HUES64 (cell line): ENCODE results near the gene KAZN.

Experiments used
- H3K27ac ChIP-seq: 2 replicates; pipeline ENCODE4 v1.7.0; 2013; ENCODE audit warnings: low read depth, low read length, inconsistent platforms
- H3K27me3 ChIP-seq: 2 replicates; pipeline ENCODE4 v1.6.1; 2013; ENCODE audit warnings: mild to moderate bottlenecking, low read length; ENCODE audit not compliant: insufficient read depth
- H3K36me3 ChIP-seq: 2 replicates; pipeline ENCODE4 v1.6.1; 2013; ENCODE audit warnings: mild to moderate bottlenecking, low read length; ENCODE audit not compliant: insufficient read depth
- H3K4me1 ChIP-seq: 2 replicates; pipeline ENCODE4 v1.6.1; 2013; ENCODE audit warnings: mild to moderate bottlenecking, low read length, moderate library complexity; ENCODE audit not compliant: insufficient read depth
- H3K4me3 ChIP-seq: 2 replicates; pipeline ENCODE4 v1.5.1; 2013; ENCODE audit warnings: mild to moderate bottlenecking, low read length, moderate library complexity
- H3K9ac ChIP-seq: 2 replicates; pipeline ENCODE4 v1.6.1; 2013; ENCODE audit warnings: mild to moderate bottlenecking, low read depth, low read length
- H3K9me3 ChIP-seq: 2 replicates; pipeline ENCODE4 v1.6.1; 2013; ENCODE audit warnings: low read depth, low read length; ENCODE audit not compliant: insufficient read depth
- WGBS: fragments of 150-250, 120-280 bp; methylation state at CpG from one replicate; pipeline ENCODE4 v1.1.7; 2013; ENCODE audit warnings: missing lambda C conversion rate; 5-methylcytosine and 5-hydroxymethylcytosine counted together

Gene KAZN

DNA sequence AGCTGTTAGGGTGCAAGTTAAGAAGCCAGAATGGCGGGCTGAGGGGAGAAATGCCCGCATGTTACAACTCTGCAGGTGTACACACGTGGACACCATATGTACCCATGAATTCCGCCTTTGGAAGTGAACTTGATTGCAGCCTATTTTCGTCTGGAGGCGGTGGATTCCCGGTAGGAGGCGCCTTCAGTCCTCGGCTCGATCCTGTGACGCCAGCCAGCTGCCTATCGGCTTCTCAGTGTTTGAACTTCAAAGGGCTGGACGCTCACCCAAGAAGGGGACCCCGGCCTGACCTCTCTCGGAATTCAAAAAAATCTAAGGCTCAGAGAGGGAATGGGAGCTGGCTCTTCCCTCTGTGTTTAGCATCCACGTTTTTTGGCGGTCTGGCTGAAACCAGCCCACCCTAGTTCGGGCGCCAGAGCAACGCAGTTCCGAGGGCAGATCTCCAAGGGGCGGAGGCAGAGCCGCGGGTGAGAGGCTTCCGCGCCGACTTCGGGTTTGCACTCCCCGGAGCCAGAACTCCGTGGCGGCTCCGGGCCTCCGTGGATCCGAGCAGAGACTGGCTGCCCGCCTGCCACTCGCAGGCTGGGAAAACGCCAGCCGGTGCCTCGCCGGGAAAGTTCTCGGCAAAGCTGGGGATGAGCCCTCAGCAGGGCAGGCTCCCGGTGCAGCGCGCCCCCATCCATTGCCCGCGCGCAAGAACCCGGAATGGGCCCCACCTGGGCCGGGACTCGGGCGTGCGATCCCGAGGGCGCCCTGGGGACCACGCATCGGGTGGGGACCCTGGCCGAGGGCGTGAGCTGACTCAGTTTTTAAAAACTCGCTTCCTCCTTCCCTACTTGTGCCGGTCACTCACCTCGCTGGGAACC, 554.1 kb downstream of the KAZN start:
- Histone ChIP-seq H3K9me3 (no peaks in the 10 kb centered on the region), H3K27me3 (peaks cover 45% of the 10 kb centered on the region), H3K36me3 (no peaks in the 10 kb centered on the region), H3K27ac (no peak overlapping the region), H3K4me3 (peak overlapping the region; percentile 82), H3K9ac (peak overlapping the region; percentile 25; the same call in 1 of the 2 replicates), H3K4me1 (peaks cover 9% of the 10 kb centered on the region; the same call in 1 of the 2 replicates)
- WGBS = 2% methylated on average over 61 of the region's 61 CpGs

DNA sequence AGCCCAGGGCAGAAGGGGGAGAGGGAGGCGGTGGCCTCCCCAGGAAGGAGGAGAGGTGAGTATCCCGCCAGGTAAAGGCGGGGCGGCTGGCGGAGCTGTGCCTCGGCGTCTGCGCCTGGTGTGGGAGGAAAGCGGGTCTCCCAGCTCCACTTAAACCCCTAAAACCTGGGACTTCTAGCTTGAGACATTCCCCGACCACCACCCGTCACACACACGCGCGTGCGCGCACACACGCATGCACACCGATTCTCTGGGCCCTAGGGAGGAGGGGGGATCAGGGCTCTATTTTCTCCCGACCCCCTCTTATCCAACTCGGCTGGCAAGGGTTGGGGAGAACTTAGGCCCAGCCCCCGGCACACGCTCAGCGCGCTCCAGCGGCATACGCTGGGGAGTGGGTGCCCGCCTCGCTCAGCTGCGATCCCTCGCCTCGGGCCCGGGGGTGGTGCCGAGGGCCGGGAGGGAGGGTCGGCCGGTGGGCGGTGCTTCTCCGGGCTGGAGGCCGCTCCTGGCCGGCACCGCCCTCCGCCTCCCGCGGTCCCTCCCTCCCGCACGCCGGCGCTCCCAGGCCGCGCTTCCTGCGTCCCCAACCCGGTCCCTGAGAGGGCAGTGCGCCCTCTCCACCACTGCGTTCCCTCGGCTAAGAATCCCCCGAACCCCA, 554.8 kb downstream of the KAZN start, which contains the start of gene TMEM51:
TSS of gene TMEM51 (plus strand) at position 564 of the 658 bp plus-strand sequence. CDS start 61,341 bp downstream, outside the sequence.
- H3K4me3 ChIP-seq = peak within 1 kb of the TSS; percentile 82
- peak within 1 kb of the TSS; percentile 69 for H3K9ac ChIP-seq
- no peak within 1 kb of the TSS for H3K27ac ChIP-seq
- H3K27me3 ChIP-seq = peaks cover 45% of the 10 kb centered on the region
- peaks cover 10% of the 10 kb centered on the region; the same call in 1 of the 2 replicates for H3K4me1 ChIP-seq
- WGBS = under 1% methylated on average over 48 of the region's 56 CpGs
- H3K9me3 ChIP-seq = no peaks in the 10 kb centered on the region
- H3K36me3 ChIP-seq = no peaks in the 10 kb centered on the region

DNA sequence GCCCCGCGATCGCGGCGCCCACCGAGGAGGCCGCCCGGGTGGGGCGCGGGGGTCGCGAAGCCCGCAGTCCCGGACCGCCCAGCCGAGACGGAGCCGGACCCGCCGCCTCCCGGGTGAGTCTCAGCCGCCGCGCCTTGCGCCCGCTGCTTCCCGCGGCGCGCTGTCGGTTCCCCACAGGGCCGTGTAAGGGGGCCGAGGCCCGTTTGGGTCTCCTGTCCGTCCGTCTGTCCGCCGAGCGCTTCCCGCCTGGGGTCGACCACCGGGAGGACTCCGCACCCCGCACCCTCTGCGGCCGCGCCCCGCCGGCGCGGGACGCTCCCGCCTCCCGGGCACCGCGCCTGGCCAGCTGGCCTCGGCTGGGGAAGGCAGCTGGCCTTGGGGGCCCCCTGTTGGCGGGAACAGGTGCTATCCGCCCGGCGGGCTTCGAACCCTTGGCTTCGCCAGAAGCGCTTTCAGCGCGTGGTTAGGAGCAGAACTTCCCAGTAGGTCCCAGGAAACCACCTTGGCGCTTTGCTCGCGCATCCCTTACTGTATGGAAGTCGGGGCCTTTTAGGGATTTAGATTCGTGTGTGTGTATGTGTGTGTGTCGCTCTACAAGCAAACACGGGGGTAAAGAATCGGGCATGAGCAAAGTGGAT, 555.5 kb downstream of the KAZN start:
- Histone ChIP-seq H3K27me3 (peaks cover 45% of the 10 kb centered on the region), H3K9ac (peak overlapping the region; percentile 69), H3K27ac (no peak overlapping the region), H3K4me3 (peak overlapping the region; percentile 82), H3K9me3 (no peaks in the 10 kb centered on the region), H3K4me1 (peaks cover 10% of the 10 kb centered on the region; the same call in 1 of the 2 replicates), H3K36me3 (no peaks in the 10 kb centered on the region)
- under 1% methylated on average over 74 of the region's 74 CpGs for WGBS

DNA sequence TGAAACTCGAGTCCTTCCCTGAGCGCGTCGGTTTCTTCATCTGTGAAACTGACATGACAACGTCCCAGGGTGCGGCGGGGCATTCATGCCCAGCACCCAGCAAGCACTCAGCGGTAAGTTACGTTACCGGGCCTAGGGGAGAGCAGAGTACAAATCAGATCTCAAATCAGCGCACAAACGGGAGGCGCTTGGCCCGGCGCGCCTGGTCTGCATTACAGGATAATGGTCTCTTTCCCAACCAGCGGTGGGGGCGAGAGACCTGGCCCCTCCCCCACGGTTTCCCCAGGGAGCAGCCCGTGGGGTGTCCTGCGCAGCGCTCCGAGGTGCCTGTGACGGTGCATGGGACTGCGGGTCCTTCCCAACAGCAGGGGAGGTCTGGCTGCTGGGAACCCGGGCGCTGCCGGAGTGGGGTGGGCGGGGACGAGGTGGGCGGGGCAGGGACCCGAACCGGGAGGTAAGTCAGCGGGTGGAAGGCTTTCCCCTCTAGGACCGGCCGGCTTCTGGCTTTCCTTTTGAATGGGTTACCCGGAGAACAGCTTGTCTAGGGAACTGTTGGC, 556.1 kb downstream of the KAZN start:
- Histone ChIP-seq H3K4me1 (peaks cover 10% of the 10 kb centered on the region; the same call in 1 of the 2 replicates), H3K27ac (no peak overlapping the region), H3K4me3 (peak overlapping the region; percentile 82), H3K36me3 (no peaks in the 10 kb centered on the region), H3K9me3 (no peaks in the 10 kb centered on the region), H3K9ac (peak overlapping the region; percentile 69; the same call in 1 of the 2 replicates), H3K27me3 (peaks cover 45% of the 10 kb centered on the region)
- WGBS = 3% methylated on average over 37 of the region's 37 CpGs

GRCh38 chr1:15155191-15155590, 556.7 kb downstream of the KAZN start:
- 87% methylated on average over 5 of the region's 5 CpGs for WGBS
- H3K27ac ChIP-seq = no peak overlapping the region
- H3K9ac ChIP-seq = no peak overlapping the region
- H3K4me3 ChIP-seq = peak overlapping the region; percentile 82
- peaks cover 10% of the 10 kb centered on the region; the same call in 1 of the 2 replicates for H3K4me1 ChIP-seq
- no peaks in the 10 kb centered on the region for H3K36me3 ChIP-seq
- H3K27me3 ChIP-seq = peaks cover 40% of the 10 kb centered on the region
- no peaks in the 10 kb centered on the region for H3K9me3 ChIP-seq

- Histone ChIP-seq H3K4me3 (no peak overlapping the region), H3K9me3 (no peaks in the 10 kb centered on the region), H3K4me1 (peaks cover 16% of the 10 kb centered on the region; the same call in 1 of the 2 replicates), H3K27ac (no peak overlapping the region), H3K27me3 (peaks cover 34% of the 10 kb centered on the region), H3K36me3 (no peaks in the 10 kb centered on the region), H3K9ac (no peak overlapping the region)
- WGBS = 74% methylated on average over 9 of the region's 11 CpGs
Measured at GRCh38 chr1:15155888-15156741, 557.6 kb downstream of the KAZN start.

DNA sequence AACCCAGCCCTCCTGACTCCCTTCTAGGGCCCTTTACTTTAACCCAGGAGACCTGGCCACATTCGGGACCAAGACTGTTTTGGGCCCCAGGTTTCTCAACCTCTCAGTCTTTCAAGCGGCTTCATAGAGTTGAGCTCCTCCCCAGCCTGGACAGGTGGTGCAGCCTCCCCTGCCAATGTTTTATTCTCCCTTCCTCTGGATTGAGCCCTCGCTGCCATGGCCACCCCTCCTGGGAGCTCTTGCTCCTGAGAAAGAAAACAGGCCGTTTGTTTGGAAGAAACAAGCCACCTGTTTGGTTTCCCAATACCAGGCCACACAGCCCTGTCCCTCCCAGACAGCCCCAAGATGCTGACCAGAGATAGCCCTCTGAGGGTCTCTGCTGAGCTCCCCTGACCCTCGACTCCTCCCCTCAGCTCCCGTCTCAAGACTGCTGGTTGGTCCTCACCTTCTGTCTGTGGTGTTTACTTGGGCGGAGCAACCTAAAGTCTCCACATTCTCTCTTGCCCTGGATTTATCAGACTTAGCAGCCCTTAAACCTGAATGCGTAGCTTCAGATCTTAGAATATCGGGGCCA, 558.4 kb downstream of the KAZN start:
- Histone ChIP-seq H3K27me3 (peaks cover 26% of the 10 kb centered on the region), H3K9me3 (no peaks in the 10 kb centered on the region), H3K4me1 (peaks cover 16% of the 10 kb centered on the region; the same call in 1 of the 2 replicates), H3K27ac (no peak overlapping the region), H3K9ac (no peak overlapping the region), H3K36me3 (no peaks in the 10 kb centered on the region), H3K4me3 (no peak overlapping the region)
- 79% methylated on average over 9 of the region's 9 CpGs for WGBS

DNA sequence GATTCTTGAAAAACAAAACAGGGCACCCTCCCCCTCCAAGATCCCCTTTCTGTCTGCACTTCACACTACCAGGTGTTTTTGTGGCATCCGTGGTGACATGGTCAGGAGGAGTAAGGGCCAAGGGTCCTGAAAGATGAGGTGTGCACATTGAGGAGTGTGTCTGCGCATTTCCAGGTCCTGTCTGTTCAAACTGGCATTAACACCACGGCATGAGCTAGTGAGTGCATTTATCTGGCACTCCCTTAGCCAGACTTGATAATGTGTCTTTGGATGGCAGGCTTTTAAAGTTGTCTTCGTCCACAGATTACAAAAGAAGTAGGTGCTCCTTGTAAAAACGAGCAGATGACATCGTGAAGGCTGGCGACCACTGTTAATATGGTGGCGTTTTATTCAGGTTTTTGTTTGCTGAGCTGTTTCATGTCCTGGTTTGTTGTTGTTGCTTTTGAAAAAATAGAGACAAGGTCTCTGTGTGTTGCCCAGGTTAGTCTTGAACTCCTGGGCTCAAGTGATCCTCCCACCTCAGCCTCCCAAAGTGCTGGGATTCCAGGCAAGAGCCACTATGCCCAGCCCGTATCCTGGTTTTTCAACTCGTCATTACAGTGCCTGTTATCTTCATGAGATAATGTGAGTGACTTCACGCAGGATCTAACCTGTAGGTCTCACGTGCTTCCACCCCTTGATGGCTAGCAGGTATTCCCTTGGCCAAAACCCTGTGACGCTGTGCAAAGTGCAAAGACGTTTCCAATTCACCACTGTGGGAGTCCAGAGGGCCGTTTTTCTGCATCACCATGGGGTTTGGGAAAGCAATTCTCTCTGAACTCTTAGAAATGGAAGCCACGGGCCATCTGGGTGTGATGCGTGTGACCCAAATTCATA, 559.3 kb downstream of the KAZN start:
- Histone ChIP-seq H3K4me3 (no peak overlapping the region), H3K36me3 (no peaks in the 10 kb centered on the region), H3K9me3 (no peaks in the 10 kb centered on the region), H3K27ac (no peak overlapping the region), H3K9ac (no peak overlapping the region), H3K27me3 (peaks cover 20% of the 10 kb centered on the region), H3K4me1 (peaks cover 16% of the 10 kb centered on the region; the same call in 1 of the 2 replicates)
- 88% methylated on average over 17 of the region's 17 CpGs for WGBS

DNA sequence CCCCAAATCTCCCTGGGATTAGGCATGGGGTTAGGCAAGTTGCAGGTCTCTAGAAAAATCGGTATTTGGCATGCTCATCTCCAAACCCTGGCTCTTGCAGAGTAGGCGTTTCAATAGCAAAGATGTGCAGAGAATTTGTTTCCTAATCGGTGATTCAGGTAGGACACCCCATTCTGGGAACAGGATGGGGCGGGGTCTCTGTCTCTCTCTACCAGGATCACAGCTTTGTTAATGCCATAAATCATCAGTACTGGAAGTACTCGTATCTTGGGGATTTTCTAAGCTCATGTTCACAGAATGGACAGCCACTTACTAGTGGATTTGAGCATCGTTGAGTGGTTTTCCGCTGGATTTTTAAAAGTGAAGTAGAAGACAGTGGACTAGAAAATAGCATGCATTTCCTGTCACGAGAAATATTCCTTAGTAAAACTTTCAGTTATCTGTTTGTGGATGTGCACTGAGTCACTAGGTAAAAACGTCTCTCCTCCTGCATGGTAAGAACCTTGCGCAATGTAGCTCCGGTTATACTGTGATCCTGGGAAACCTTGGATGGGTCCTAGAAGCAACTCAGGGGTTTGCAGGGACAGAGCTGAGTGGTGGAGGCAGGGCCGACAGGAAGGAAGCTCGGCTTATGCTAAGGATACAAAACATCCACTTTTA, 560.2 kb downstream of the KAZN start:
- no peaks in the 10 kb centered on the region for H3K36me3 ChIP-seq
- no peaks in the 10 kb centered on the region for H3K9me3 ChIP-seq
- H3K4me1 ChIP-seq = peaks cover 16% of the 10 kb centered on the region; the same call in 1 of the 2 replicates
- WGBS = 90% methylated on average over 12 of the region's 13 CpGs
- H3K27ac ChIP-seq = no peak overlapping the region
- H3K4me3 ChIP-seq = no peak overlapping the region
- peaks cover 13% of the 10 kb centered on the region for H3K27me3 ChIP-seq
- H3K9ac ChIP-seq = no peak overlapping the region
